ENCODE data around the gene CASQ1. TPM values are rescaled to one million over a fixed set of nuclear protein-coding genes. Genes with fewer than 3 reads are reported as not detected.

The CASQ1 gene
- total and polyA plus RNA-seq, 2 donors (not counting 3 experiments of a cell fraction or from before 2014, with no cell fraction given) = not detected

DNA sequence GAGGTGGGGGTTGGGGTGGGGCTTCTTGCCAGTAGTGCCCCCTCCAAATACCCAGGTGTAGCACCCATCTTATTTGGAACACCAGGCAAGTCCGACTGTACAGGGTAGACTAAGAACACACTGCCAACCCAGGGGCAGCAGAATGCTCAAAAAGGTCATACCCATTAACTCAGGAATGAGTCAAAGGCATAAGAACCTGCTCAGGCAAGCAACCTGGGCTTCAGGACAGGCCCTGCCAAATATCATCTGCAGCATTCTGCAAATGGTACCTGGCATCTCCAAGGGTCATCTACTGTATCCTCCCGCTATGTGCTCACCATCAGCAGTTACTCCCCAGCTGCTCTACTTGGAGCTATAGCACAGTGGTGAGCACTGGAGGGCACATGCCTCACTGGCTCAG is 34.2 kb downstream of the CASQ1 start:
- dilution Hi-C loops (cut with MboI; ENCODE audit: extremely low pct_ligation_motif_present, low sequenced_read_pairs) = no loop called here
- intact Hi-C loops (cut with micrococcal nuclease) = no loop called here
- CTCF ChIA-PET = interaction anchor here (2.3 to 10.1 kb wide), 2 partner anchors 28 to 32 kb away, joined by 14 to 61 read pairs; no protein-coding TSS in a partner anchor

More for the DNA sequence above, 34.2 kb downstream of the CASQ1 start:
- Histone ChIP-seq H3K4me3 (replicated peaks in 1 of 3; ENCODE audit: insufficient read depth in 1 of 3, low read depth in 1 of 3, low read length in 3 of 3) (no peak overlapping the region), H4K20me1 (replicated peaks; ENCODE audit: control insufficient read depth, extremely low read depth, insufficient read depth, low read length) (no peaks in the 10 kb centered on the region), H3K9me3 (replicated peaks; ENCODE audit: control insufficient read depth, insufficient read depth, low read length) (no peaks in the 10 kb centered on the region), H3K4me2 (ENCODE audit: insufficient read depth, low read length) (no peak overlapping the region), H2AFZ (ENCODE audit: low read depth, low read length) (no peak overlapping the region), H3K9me1 (replicated peaks; ENCODE audit: control insufficient read depth, extremely low read depth, insufficient read depth, low read length) (no peaks in the 10 kb centered on the region), H3K79me2 (ENCODE audit: control insufficient read depth, insufficient read depth, low read length) (no peaks in the 10 kb centered on the region), H3K27ac (ENCODE audit: insufficient read depth, low read depth, low read length) (no peak overlapping the region), H3K36me3 (ENCODE audit: control insufficient read depth in 2 of 2, extremely low read depth in 1 of 2, insufficient read depth in 2 of 2, low read length in 2 of 2) (peaks cover 30 to 52% of the 10 kb centered on the region in 2 experiments), H3K4me1 (ENCODE audit: control insufficient read depth, extremely low read depth, insufficient read depth, low read length) (no peaks in the 10 kb centered on the region), H3K9ac (replicated peaks; ENCODE audit: extremely low read depth, insufficient read depth, low read length) (no peak overlapping the region), H3K27me3 (ENCODE audit: control insufficient read depth in 2 of 2, insufficient read depth in 2 of 2, low read length in 2 of 2) (no peaks in the 10 kb centered on the region)
- DNase-seq (ENCODE audit: low read depth, low spot score) (no peak), FAIRE-seq (no peak)
- POLR2A ChIA-PET = no interaction called here
- TF ChIP-seq, protein P1, sequence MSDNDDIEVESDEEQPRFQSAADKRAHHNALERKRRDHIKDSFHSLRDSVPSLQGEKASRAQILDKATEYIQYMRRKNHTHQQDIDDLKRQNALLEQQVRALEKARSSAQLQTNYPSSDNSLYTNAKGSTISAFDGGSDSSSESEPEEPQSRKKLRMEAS (IDR thresholded peaks at IDR 0.05; ENCODE audit: insufficient read depth, insufficient read length) = no peak
- TF ChIP-seq CTCF (IDR thresholded peaks at IDR 0.05; ENCODE audit: extremely low read depth in 1 of 2, insufficient read depth in 1 of 2, low read depth in 1 of 2, low read length in 2 of 2) = no peak
- no TSS peak for BruUV-seq (replicated peaks)
